ENCODE data around the gene CRYBG3. TPM values are rescaled to one million over a fixed set of nuclear protein-coding genes. Genes with fewer than 3 reads are reported as not detected.

CRYBG3 gene
- total RNA-seq, 1 donor from 2014 or later: 19.9 TPM

DNA sequence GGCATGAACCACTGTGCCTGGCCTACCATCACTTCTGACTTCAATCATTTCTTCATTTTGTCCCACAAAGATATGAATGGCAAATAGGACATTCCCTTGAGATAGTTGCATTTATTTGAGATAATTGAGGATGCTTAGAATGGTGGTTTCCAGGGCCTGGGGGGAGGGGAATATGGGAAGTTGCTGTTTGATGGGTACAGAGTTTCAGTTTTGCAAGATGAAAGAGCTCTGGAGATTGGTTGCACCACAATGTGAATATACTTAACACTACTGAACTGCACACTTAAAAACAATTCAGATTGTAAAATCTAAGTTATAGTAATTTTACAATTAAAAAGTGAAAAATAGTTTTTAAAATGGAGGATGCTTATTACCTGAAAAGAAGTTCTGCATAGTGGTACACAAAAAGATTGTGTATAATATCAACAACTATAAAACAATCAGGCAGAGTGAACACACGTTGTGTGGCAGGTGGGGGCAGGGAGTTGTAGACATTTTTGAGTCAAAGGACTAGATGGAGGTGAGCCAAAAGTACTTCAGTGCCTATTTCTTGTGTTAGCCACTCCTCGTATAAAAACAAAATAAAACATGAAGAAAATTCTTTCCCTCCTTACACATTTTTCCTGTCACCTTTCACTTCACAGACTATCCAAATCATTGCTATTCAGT lies 168.9 kb downstream of the CRYBG3 start:
- H3K9me3 ChIP-seq (replicated peaks): no peaks in the 10 kb centered on the region
- intact Hi-C loops (cut with micrococcal nuclease): no loop called here
- no peaks in the 10 kb centered on the region for H3K36me3 ChIP-seq
- TF ChIP-seq CTCF (IDR thresholded peaks at IDR 0.05; ENCODE audit: borderline replicate concordance): no peak
- no peaks in the 10 kb centered on the region for H3K27me3 ChIP-seq (ENCODE audit: low read depth)
- no peaks in the 10 kb centered on the region for H3K4me1 ChIP-seq
- no peak overlapping the region for H3K4me3 ChIP-seq
- no peak for DNase-seq
- H3K27ac ChIP-seq (replicated peaks): no peak overlapping the region

GRCh38 chr3:97991293-97991682 lies 169.5 kb downstream of the CRYBG3 start:
- no peaks in the 10 kb centered on the region for H3K9me3 ChIP-seq (replicated peaks)
- TF ChIP-seq CTCF (IDR thresholded peaks at IDR 0.05; ENCODE audit: borderline replicate concordance): no peak

DNA sequence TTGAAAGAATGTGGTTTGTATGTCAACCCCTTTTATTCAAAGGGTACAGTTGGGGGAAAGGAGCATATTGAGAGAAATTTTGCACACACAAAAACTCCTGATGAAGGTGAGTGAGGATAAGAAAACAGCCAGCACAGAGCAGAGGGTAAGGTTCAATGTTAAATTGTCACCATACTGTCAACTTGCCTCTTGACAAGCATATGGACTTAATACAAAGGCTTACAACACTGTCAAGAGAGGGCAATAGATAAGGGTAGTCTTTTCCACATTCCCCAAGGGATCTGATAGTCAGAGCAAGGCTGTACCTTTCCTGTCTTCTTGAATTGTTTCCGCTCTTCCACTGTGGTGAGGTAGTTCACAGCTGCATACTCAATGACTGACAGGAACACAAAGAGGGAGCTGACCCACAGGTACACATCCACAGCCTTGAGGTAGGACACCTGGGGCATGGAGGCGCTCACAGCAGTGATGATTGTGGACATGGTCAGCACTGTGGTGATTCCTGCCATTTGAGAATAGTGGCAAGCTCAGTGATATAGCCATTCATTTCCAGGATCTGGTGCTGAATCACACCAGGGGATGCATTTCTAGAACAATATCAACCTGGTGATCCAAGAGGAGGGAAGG lies 170.8 kb downstream of the CRYBG3 start:
- Histone ChIP-seq H3K4me1 (no peaks in the 10 kb centered on the region), H3K36me3 (no peaks in the 10 kb centered on the region), H3K27ac (replicated peaks) (no peak overlapping the region), H3K27me3 (ENCODE audit: low read depth) (no peaks in the 10 kb centered on the region), H3K4me3 (no peak overlapping the region), H3K9me3 (replicated peaks) (no peaks in the 10 kb centered on the region)
- no peak for DNase-seq
- intact Hi-C loops (cut with micrococcal nuclease): no loop called here
- no peak for TF ChIP-seq CTCF (IDR thresholded peaks at IDR 0.05; ENCODE audit: borderline replicate concordance)

More at GRCh38 chr3:97991293-97991682, 169.5 kb downstream of the CRYBG3 start:
- intact Hi-C loops (cut with micrococcal nuclease): no loop called here
- H3K4me3 ChIP-seq: no peak overlapping the region
- H3K4me1 ChIP-seq: no peaks in the 10 kb centered on the region
- no peaks in the 10 kb centered on the region for H3K36me3 ChIP-seq
- no peak overlapping the region for H3K27ac ChIP-seq (replicated peaks)
- DNase-seq: no peak
- no peaks in the 10 kb centered on the region for H3K27me3 ChIP-seq (ENCODE audit: low read depth)

DNA sequence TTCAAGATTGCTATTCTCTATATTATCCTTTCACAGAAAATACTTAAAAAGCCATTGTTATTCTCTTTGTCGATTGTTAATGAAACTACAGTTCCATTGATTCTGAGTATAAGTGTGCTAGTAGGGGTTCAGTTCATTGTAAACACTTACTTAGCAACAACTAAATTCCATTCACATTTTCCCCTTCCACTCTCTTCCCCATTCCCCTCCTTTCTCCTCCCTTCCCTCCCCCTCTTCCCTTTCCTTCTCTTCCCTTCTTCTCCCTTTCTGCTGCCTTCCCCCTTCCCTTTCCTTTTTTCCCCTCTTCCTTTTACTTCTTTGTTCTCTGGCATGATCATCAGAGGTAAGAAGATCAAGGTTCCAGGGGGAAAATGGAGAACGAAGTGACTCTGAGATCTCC lies 171.7 kb downstream of the CRYBG3 start:
- DNase-seq: no peak
- intact Hi-C loops (cut with micrococcal nuclease): no loop called here
- H3K36me3 ChIP-seq: no peaks in the 10 kb centered on the region
- H3K9me3 ChIP-seq (replicated peaks): no peaks in the 10 kb centered on the region
- no peaks in the 10 kb centered on the region for H3K27me3 ChIP-seq (ENCODE audit: low read depth)
- no peaks in the 10 kb centered on the region for H3K4me1 ChIP-seq
- no peak overlapping the region for H3K4me3 ChIP-seq
- no peak overlapping the region for H3K27ac ChIP-seq (replicated peaks)
- no peak for TF ChIP-seq CTCF (IDR thresholded peaks at IDR 0.05; ENCODE audit: borderline replicate concordance)

- H3K4me1 ChIP-seq: no peaks in the 10 kb centered on the region
- H3K27ac ChIP-seq (replicated peaks): no peak overlapping the region
- no peaks in the 10 kb centered on the region for H3K27me3 ChIP-seq (ENCODE audit: low read depth)
- no peak overlapping the region for H3K4me3 ChIP-seq
- intact Hi-C loops (cut with micrococcal nuclease): no loop called here
- H3K9me3 ChIP-seq (replicated peaks): no peaks in the 10 kb centered on the region
- no peak for TF ChIP-seq CTCF (IDR thresholded peaks at IDR 0.05; ENCODE audit: borderline replicate concordance)
- no peaks in the 10 kb centered on the region for H3K36me3 ChIP-seq
- DNase-seq: no peak
These were observed 172.6 kb downstream of the CRYBG3 start for GRCh38 chr3:97994328-97994945.

Other genes with a start within 250 kb of the CRYBG3 start
- gene ARL6, start 57.3 kb upstream of the CRYBG3 start, total RNA-seq: 3.8 TPM
- gene RIOX2, start 150.4 kb downstream of the CRYBG3 start, total RNA-seq: 9.5 TPM
- gene GABRR3, start 213.3 kb downstream of the CRYBG3 start, total RNA-seq: not detected

All from left ventricle myocardium inferior (tissue), 1 donor.